ENCODE results near the gene C2orf72. TPM values are rescaled to one million over a fixed set of nuclear protein-coding genes. Genes with fewer than 3 reads are reported as not detected.
A peak's percentile ranks its signal among the peaks of the same experiment; 100 is the strongest.

Gene C2orf72
- total and polyA plus RNA-seq, 2 of the 13 experiments (the other 11 are each of a cell fraction or from before 2014, with no cell fraction given) = 147 to 203 TPM

DNA sequence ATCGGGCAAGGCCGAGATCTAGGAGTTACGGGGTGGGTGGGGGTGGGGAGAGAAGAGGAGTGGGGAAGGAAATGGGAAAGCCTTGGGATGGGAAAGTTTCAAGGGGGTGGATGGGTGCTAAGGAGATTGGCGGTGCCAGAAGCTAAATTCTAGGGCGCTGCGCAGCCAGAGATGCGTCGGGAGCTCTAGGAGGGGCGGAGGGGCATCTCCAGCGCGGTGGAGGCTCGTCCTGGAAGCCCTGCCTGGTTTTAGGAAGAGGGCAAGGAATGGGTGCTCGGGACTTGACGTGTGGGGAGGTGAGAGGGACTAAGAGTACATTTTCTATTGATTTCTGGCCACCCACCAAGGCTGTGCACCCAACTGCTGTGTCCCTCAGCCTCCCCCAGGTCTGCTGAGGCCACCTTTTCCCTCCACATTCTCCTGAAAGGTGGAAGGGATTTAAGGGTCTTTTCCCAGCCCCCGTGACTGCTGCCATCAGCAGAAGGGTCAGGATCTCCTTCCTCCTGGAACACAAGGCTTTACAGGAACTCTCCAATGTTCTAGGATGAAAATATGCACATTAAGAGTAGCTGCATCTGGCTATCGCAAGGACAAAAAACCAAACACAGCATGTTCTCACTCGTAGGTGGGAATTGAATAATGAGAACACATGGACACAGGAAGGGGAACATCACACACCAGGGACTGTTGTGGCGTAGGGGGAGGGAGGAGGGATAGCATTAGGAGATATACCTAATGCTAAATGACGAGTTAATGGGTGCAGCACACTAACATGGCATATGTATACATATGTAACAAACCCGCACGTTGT lies 1.4 kb downstream of the C2orf72 start (continued):
- TF ChIP-seq TCF12 (IDR thresholded peaks at IDR 0.05) = no peak
- no peak for TF ChIP-seq TCF12 (CRISPR knock-in tag; IDR thresholded peaks at IDR 0.05)
- TF ChIP-seq ZNF792 (CRISPR knock-in tag; IDR thresholded peaks at IDR 0.05) = no peak
- TF ChIP-seq ZFX (CRISPR knock-in tag; IDR thresholded peaks at IDR 0.05; ENCODE audit: low read depth) = no peak; the same call in 1 of the 2 replicates
- TF ChIP-seq ZNF678 (CRISPR knock-in tag; IDR thresholded peaks at IDR 0.05) = no peak
- TF ChIP-seq ZNF850 (CRISPR knock-in tag; conservative IDR thresholded peaks at IDR 0.05) = no peak
- TF ChIP-seq, protein P1, sequence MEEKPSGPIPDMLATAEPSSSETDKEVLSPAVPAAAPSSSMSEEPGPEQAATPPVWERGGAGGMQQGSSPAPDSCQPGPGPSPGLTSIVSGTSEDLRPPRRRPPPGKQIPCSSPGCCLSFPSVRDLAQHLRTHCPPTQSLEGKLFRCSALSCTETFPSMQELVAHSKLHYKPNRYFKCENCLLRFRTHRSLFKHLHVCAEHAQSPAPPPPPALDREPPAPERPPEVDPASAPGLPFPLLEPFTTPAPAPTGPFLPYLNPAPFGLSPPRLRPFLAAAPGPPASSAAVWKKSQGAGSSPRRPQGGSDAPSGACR (CRISPR knock-in tag; IDR thresholded peaks at IDR 0.05) = no peak
- TF ChIP-seq PAWR (CRISPR knock-in tag; IDR thresholded peaks at IDR 0.05; ENCODE audit: borderline replicate concordance) = no peak
- TF ChIP-seq, protein P2, sequence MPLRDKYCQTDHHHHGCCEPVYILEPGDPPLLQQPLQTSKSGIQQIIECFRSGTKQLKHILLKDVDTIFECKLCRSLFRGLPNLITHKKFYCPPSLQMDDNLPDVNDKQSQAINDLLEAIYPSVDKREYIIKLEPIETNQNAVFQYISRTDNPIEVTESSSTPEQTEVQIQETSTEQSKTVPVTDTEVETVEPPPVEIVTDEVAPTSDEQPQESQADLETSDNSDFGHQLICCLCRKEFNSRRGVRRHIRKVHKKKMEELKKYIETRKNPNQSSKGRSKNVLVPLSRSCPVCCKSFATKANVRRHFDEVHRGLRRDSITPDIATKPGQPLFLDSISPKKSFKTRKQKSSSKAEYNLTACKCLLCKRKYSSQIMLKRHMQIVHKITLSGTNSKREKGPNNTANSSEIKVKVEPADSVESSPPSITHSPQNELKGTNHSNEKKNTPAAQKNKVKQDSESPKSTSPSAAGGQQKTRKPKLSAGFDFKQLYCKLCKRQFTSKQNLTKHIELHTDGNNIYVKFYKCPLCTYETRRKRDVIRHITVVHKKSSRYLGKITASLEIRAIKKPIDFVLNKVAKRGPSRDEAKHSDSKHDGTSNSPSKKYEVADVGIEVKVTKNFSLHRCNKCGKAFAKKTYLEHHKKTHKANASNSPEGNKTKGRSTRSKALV (CRISPR knock-in tag; IDR thresholded peaks at IDR 0.05) = no peak
- peak; percentile 47 for TF ChIP-seq SAP130 (CRISPR knock-in tag; IDR thresholded peaks at IDR 0.05; ENCODE audit: low read depth)
- TF ChIP-seq, protein P3, sequence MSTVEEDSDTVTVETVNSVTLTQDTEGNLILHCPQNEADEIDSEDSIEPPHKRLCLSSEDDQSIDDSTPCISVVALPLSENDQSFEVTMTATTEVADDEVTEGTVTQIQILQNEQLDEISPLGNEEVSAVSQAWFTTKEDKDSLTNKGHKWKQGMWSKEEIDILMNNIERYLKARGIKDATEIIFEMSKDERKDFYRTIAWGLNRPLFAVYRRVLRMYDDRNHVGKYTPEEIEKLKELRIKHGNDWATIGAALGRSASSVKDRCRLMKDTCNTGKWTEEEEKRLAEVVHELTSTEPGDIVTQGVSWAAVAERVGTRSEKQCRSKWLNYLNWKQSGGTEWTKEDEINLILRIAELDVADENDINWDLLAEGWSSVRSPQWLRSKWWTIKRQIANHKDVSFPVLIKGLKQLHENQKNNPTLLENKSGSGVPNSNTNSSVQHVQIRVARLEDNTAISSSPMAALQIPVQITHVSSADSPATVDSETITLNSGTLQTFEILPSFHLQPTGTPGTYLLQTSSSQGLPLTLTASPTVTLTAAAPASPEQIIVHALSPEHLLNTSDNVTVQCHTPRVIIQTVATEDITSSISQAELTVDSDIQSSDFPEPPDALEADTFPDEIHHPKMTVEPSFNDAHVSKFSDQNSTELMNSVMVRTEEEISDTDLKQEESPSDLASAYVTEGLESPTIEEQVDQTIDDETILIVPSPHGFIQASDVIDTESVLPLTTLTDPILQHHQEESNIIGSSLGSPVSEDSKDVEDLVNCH (CRISPR knock-in tag; IDR thresholded peaks at IDR 0.05) = no peak
- no peak for TF ChIP-seq PHF8 (CRISPR knock-in tag; IDR thresholded peaks at IDR 0.05)
- TF ChIP-seq ZNF598 (CRISPR knock-in tag; IDR thresholded peaks at IDR 0.05; ENCODE audit: borderline replicate concordance) = peak; percentile 69; the same call in 1 of the 2 replicates
- TF ChIP-seq, protein P4, sequence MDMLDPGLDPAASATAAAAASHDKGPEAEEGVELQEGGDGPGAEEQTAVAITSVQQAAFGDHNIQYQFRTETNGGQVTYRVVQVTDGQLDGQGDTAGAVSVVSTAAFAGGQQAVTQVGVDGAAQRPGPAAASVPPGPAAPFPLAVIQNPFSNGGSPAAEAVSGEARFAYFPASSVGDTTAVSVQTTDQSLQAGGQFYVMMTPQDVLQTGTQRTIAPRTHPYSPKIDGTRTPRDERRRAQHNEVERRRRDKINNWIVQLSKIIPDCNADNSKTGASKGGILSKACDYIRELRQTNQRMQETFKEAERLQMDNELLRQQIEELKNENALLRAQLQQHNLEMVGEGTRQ (IDR thresholded peaks at IDR 0.05; ENCODE audit: low read depth, low read length) = no peak
- TF ChIP-seq, protein P4 (CRISPR knock-in tag; IDR thresholded peaks at IDR 0.05; ENCODE audit: borderline replicate concordance) = no peak
- no peak for TF ChIP-seq ELF4 (CRISPR knock-in tag; IDR thresholded peaks at IDR 0.05; ENCODE audit: borderline replicate concordance)

Data from HepG2 (cell line).